CD14-positive monocyte (primary cell): ENCODE measurements around the gene RYR2. TPM values are rescaled to one million over a fixed set of nuclear protein-coding genes. Genes with fewer than 3 reads are reported as not detected.

Experiments used
- DNase-seq, 3 donors: peaks; one replicate each; pipeline ENCODE4 v3.0.0-alpha.2; 2011 to 2022
- H2AFZ ChIP-seq: 2 replicates; pipeline ENCODE4 v1.6.0; 2012; ENCODE audit warnings: mild to moderate bottlenecking, low read depth, low read length, inconsistent platforms; ENCODE audit not compliant: insufficient read depth, poor library complexity, severe bottlenecking
- H3K27ac ChIP-seq, 2 donors: 1 replicate in 1 of 2; 2 replicates in 1 of 2; pipeline ENCODE4 v1.5.1; 2012 to 2013; ENCODE audit warnings: low read length in 2 of 2, control low read depth in 1 of 2, inconsistent platforms in 1 of 2, low read depth in 1 of 2, mild to moderate bottlenecking in 1 of 2
- H3K27me3 ChIP-seq, 2 donors: one replicate each; pipeline versions ENCODE4 v1.6.0 to v1.6.1; 2011 to 2013; ENCODE audit warnings: low read length in 2 of 2; ENCODE audit not compliant: control insufficient read depth in 2 of 2, insufficient read depth in 2 of 2
- H3K36me3 ChIP-seq, 2 donors: replicated peaks in 1 of 2; 1 replicate in 1 of 2; 2 replicates in 1 of 2; pipeline versions ENCODE4 v1.5.1 to v1.6.1; 2012 to 2013; ENCODE audit warnings: low read length in 2 of 2, control low read depth in 1 of 2, inconsistent platforms in 1 of 2, mild to moderate bottlenecking in 1 of 2; ENCODE audit not compliant: insufficient read depth in 2 of 2, control insufficient read depth in 1 of 2
- H3K4me1 ChIP-seq, 2 donors: 1 replicate in 1 of 2; 2 replicates in 1 of 2; pipeline versions ENCODE4 v1.5.1 to v1.6.1; 2012 to 2013; ENCODE audit warnings: low read length in 2 of 2, control low read depth in 1 of 2, inconsistent platforms in 1 of 2, mild to moderate bottlenecking in 1 of 2, moderate library complexity in 1 of 2; ENCODE audit not compliant: insufficient read depth in 2 of 2, control insufficient read depth in 1 of 2
- H3K4me2 ChIP-seq: replicated peaks from 2 replicates; pipeline ENCODE3; 2012; ENCODE audit warnings: low read length, moderate library complexity, mild to moderate bottlenecking; ENCODE audit not compliant: poor library complexity, severe bottlenecking; ENCODE audit errors: extremely low read depth
- H3K4me3 ChIP-seq, 3 experiments: fragments of 200-600 bp in 1 of 3; sonication (generic) in 1 of 3; replicated peaks in 1 of 3; 1 replicate in 2 of 3; 2 replicates in 1 of 3; pipeline ENCODE4 v1.5.1; 2011 to 2013; ENCODE audit warnings: low read length in 3 of 3, mild to moderate bottlenecking in 3 of 3, control low read depth in 2 of 3, low read depth in 2 of 3, inconsistent platforms in 1 of 3, moderate library complexity in 1 of 3
- H3K79me2 ChIP-seq: 2 replicates; pipeline ENCODE4 v1.6.0; 2012; ENCODE audit warnings: mild to moderate bottlenecking, control low read depth, inconsistent platforms, low read length, moderate library complexity; ENCODE audit not compliant: insufficient read depth
- H3K9ac ChIP-seq: 2 replicates; pipeline ENCODE4 v1.6.0; 2017; ENCODE audit warnings: low read length, mild to moderate bottlenecking; ENCODE audit not compliant: insufficient read depth, poor library complexity, severe bottlenecking
- H3K9me3 ChIP-seq, 2 donors: replicated peaks in 1 of 2; 1 replicate in 1 of 2; 2 replicates in 1 of 2; pipeline versions ENCODE4 v1.5.1 to v1.6.1; 2012 to 2013; ENCODE audit warnings: low read length in 2 of 2, control low read depth in 1 of 2; ENCODE audit not compliant: control insufficient read depth in 1 of 2, insufficient read depth in 1 of 2
- H4K20me1 ChIP-seq: 2 replicates; pipeline ENCODE4 v1.6.0; 2012; ENCODE audit warnings: mild to moderate bottlenecking, low read length, control low read depth, moderate library complexity; ENCODE audit not compliant: insufficient read depth
- H3K27ac Mint-ChIP-seq, 7 donors: one replicate each; pipeline ENCODE4 v1.8.0; 2020; ENCODE audit warnings: mild to moderate bottlenecking in 7 of 7, mixed read lengths in 7 of 7, moderate library complexity in 6 of 7, inconsistent platforms in 2 of 7
- H3K27me3 Mint-ChIP-seq, 3 donors: one replicate each; pipeline ENCODE4 v1.8.0; 2021 to 2022; ENCODE audit warnings: low read depth in 3 of 3, mild to moderate bottlenecking in 3 of 3, mixed read lengths in 3 of 3, moderate library complexity in 3 of 3, inconsistent platforms in 1 of 3
- H3K36me3 Mint-ChIP-seq, 2 donors: one replicate each; pipeline ENCODE4 v1.8.0; 2020; ENCODE audit warnings: mixed read lengths in 2 of 2, inconsistent platforms in 1 of 2, mild to moderate bottlenecking in 1 of 2
- H3K4me1 Mint-ChIP-seq: one replicate; pipeline ENCODE4 v1.8.0; 2020; ENCODE audit warnings: mild to moderate bottlenecking, mixed read lengths
- H3K4me3 Mint-ChIP-seq, 2 donors: one replicate each; pipeline ENCODE4 v1.8.0; 2020; ENCODE audit warnings: mild to moderate bottlenecking in 2 of 2, mixed read lengths in 2 of 2, moderate library complexity in 1 of 2
- H3K9me3 Mint-ChIP-seq, 7 donors: one replicate each; pipeline ENCODE4 v1.8.0; 2020 to 2022; ENCODE audit warnings: mixed read lengths in 7 of 7, mild to moderate bottlenecking in 6 of 7, moderate library complexity in 6 of 7, inconsistent platforms in 2 of 7
- CTCF ChIP-seq: fragments of 200-600 bp; IDR thresholded peaks from one replicate; pipeline ENCODE4 v1.8.0; 2022; ENCODE audit warnings: antibody characterized with exemption, mild to moderate bottlenecking
- WGBS: methylation state at CpG from one replicate; pipeline ENCODE4 v1.1.5; 2013; ENCODE audit warnings: missing lambda C conversion rate; ENCODE audit not compliant: insufficient coverage; 5-methylcytosine and 5-hydroxymethylcytosine counted together
- intact Hi-C, 2 donors: fragments of 100-400 bp; cut with micrococcal nuclease; formaldehyde crosslinking; loops; one replicate each; pipeline versions ENCODE4 v1.15.0 to v1.15.1; 2023
- polyA plus RNA-seq, 3 donors: library from polyadenylated mRNA; depleted of rRNA in 1 of 3; unstranded in 2 of 3; stranded (reverse) in 1 of 3; fragments of 300-500 nt in 2 of 3; fragments of >200 nt in 1 of 3; fragmentation: Illumina TruSeq in 2 of 3; gene quantifications; 1 replicate in 2 of 3; 2 replicates in 1 of 3; pipeline ENCODE4 v1.2.3, GENCODE V29; 2012 to 2021

The RYR2 gene
- polyA plus RNA-seq, 3 donors, result not detected

GRCh38 chr1:237383791-237384190 lies 341.8 kb downstream of the RYR2 start:
- TF ChIP-seq CTCF, result no peak
- no peak overlapping the region for H3K9ac ChIP-seq
- H3K27ac ChIP-seq, result no peak overlapping the region
- no peaks in the 10 kb centered on the region for H3K9me3 ChIP-seq
- H3K4me3 ChIP-seq, result no peak overlapping the region
- intact Hi-C loops, result loop anchor here in 1 of 2 donors (10.0 kb wide), 1 partner anchor 1279 kb away; no protein-coding TSS in a partner anchor
- H3K27me3 ChIP-seq, result no peaks in the 10 kb centered on the region
- no peaks in the 10 kb centered on the region for H3K4me1 ChIP-seq
- Mint-ChIP-seq H3K4me3 (no peak overlapping the region), H3K9me3 (no peaks in the 10 kb centered on the region), H3K27ac (no peak overlapping the region), H3K27me3 (peaks cover 2 to 5% (median 2%) of the 10 kb centered on the region in 3 donors), H3K4me1 (no peaks in the 10 kb centered on the region), H3K36me3 (no peaks in the 10 kb centered on the region)
- H3K4me2 ChIP-seq, result no peak overlapping the region
- no peaks in the 10 kb centered on the region for H4K20me1 ChIP-seq
- no peak overlapping the region for H2AFZ ChIP-seq
- WGBS, result 83% methylated on average over 2 of the region's 3 CpGs
- H3K79me2 ChIP-seq, result no peaks in the 10 kb centered on the region
- H3K36me3 ChIP-seq, result no peaks in the 10 kb centered on the region
- no peak for DNase-seq

GRCh38 chr1:237384213-237384612 lies 342.2 kb downstream of the RYR2 start:
- Histone ChIP-seq H3K36me3 (no peaks in the 10 kb centered on the region), H3K9ac (no peak overlapping the region), H3K4me2 (no peak overlapping the region), H3K4me3 (no peak overlapping the region), H3K4me1 (no peaks in the 10 kb centered on the region), H4K20me1 (no peaks in the 10 kb centered on the region), H2AFZ (no peak overlapping the region), H3K27ac (no peak overlapping the region), H3K79me2 (no peaks in the 10 kb centered on the region), H3K9me3 (no peaks in the 10 kb centered on the region), H3K27me3 (no peaks in the 10 kb centered on the region)
- Mint-ChIP-seq H3K27me3 (peaks cover 2 to 3% (median 2%) of the 10 kb centered on the region in 3 donors), H3K9me3 (no peaks in the 10 kb centered on the region), H3K36me3 (no peaks in the 10 kb centered on the region), H3K27ac (no peak overlapping the region), H3K4me1 (no peaks in the 10 kb centered on the region), H3K4me3 (no peak overlapping the region)
- DNase-seq, result no peak
- no peak for TF ChIP-seq CTCF
- 85% methylated on average over 4 of the region's 6 CpGs for WGBS
- intact Hi-C loops, result loop anchor here in 1 of 2 donors (10.0 kb wide), 1 partner anchor 1279 kb away; no protein-coding TSS in a partner anchor
